Adrenal gland (tissue), 12 donors: ENCODE data around the gene PAM16. TPM values are rescaled to one million over a fixed set of nuclear protein-coding genes. Genes with fewer than 3 reads are reported as not detected.

Experiments
- DNase-seq, 7 donors: peaks; one replicate each; pipeline ENCODE4 v3.0.0-alpha.2; 2019 to 2020
- H3K27ac ChIP-seq, 5 donors: fragments of 200-600 bp; sonication (generic) in 4 of 5; 1 replicate in 3 of 5; 2 replicates in 2 of 5; pipeline versions ENCODE4 v1.5.1 to v1.8.0; 2016 to 2020; ENCODE audit warnings: mild to moderate bottlenecking in 1 of 5
- H3K27me3 ChIP-seq: fragments of 200-600 bp; 2 replicates; pipeline ENCODE4 v1.8.0; 2021
- H3K36me3 ChIP-seq, 2 donors: fragments of 200-600 bp; replicated peaks in 1 of 2; 1 replicate in 1 of 2; 2 replicates in 1 of 2; pipeline versions ENCODE4 v1.5.1 to v1.8.0; 2018 to 2022
- H3K4me1 ChIP-seq, 2 donors: fragments of 200-600 bp; replicated peaks in 1 of 2; 1 replicate in 1 of 2; 2 replicates in 1 of 2; pipeline versions ENCODE4 v1.5.1 to v1.8.0; 2018 to 2021
- H3K4me3 ChIP-seq, 4 donors: fragments of 200-600 bp; sonication (generic) in 3 of 4; one replicate each; pipeline ENCODE4 v1.5.1; 2016 to 2018
- H3K9me3 ChIP-seq, 3 donors: fragments of 200-600 bp; sonication (generic) in 1 of 3; replicated peaks in 1 of 3; 1 replicate in 2 of 3; 2 replicates in 1 of 3; pipeline versions ENCODE4 v1.5.1 to v1.8.0; 2016 to 2021
- POLR2A ChIP-seq, 2 donors: fragments of 450-650 bp; IDR thresholded peaks; one replicate each; pipeline ENCODE4 v1.6.1; 2017; ENCODE audit warnings: antibody characterized with exemption in 2 of 2, mild to moderate bottlenecking in 2 of 2, moderate library complexity in 1 of 2
- WGBS, 4 donors: extraction: QIAGEN DNeasy Blood & Tissue Kit in 2 of 4; methylation state at CpG; one replicate each; pipeline versions ENCODE4 v1.1.5 to v1.1.7; 2013 to 2017; 5-methylcytosine and 5-hydroxymethylcytosine counted together
- intact Hi-C, 2 donors: fragments of 100-400 bp; cut with DNase I; formaldehyde crosslinking; loops; one replicate each; pipeline versions ENCODE4 v1.14.1 to v1.15.0; 2022 to 2023
- polyA plus RNA-seq, 3 donors: library from polyadenylated mRNA; stranded (reverse); fragments of 200-250 nt in 2 of 3; fragments of 350-450 nt in 1 of 3; fragmentation: Illumina TruSeq in 1 of 3; extraction: RNeasy Lipid Tissue Mini Kit (QIAGEN cat#74804) in 1 of 3; gene quantifications; one replicate each; pipeline ENCODE4 v1.2.3, GENCODE V29; 2013 to 2014
- total RNA-seq, 9 donors: library from RNA; depleted of rRNA in 4 of 9; stranded (reverse); fragments of >200 nt in 4 of 9; fragments of 120-200 nt in 1 of 9; fragmentation: NEBNext Ultra II Directional in 1 of 9; extraction: Animal tissue kit (Norgen Biotek cat#: 25700) in 1 of 9; gene quantifications; one replicate each; pipeline versions ENCODE4 v1.1.0 to v1.2.4, GENCODE V29; 2013 to 2023
- TF ChIP-seq, protein P1 (sequence below), 6 experiments: fragments of 450-650 bp in 4 of 6; fragments of 200-600 bp in 2 of 6; sonication (generic) in 1 of 6; IDR thresholded peaks; 1 replicate in 5 of 6; 2 replicates in 1 of 6; pipeline versions ENCODE4 v1.5.1 to v1.8.0; 2016 to 2021; ENCODE audit warnings: antibody characterized with exemption in 6 of 6, mild to moderate bottlenecking in 2 of 6, moderate library complexity in 1 of 6
- donor health status: healthy with polysubstance abuse.
- donor health status: Bipolar disorder and iron deficiency.
- donor health status: DM: yes; HTN: yes; CAD: no.
- donor health status: DM: no; HTN: no; CAD: no.
- donor health status: DM: no; HTN: no; CAD: no.
- donor health status: DM: yes; HTN: yes; CAD: no.

Gene PAM16
- total and polyA plus RNA-seq, 12 donors, result 25.0 to 310 (median 55.3) TPM

DNA sequence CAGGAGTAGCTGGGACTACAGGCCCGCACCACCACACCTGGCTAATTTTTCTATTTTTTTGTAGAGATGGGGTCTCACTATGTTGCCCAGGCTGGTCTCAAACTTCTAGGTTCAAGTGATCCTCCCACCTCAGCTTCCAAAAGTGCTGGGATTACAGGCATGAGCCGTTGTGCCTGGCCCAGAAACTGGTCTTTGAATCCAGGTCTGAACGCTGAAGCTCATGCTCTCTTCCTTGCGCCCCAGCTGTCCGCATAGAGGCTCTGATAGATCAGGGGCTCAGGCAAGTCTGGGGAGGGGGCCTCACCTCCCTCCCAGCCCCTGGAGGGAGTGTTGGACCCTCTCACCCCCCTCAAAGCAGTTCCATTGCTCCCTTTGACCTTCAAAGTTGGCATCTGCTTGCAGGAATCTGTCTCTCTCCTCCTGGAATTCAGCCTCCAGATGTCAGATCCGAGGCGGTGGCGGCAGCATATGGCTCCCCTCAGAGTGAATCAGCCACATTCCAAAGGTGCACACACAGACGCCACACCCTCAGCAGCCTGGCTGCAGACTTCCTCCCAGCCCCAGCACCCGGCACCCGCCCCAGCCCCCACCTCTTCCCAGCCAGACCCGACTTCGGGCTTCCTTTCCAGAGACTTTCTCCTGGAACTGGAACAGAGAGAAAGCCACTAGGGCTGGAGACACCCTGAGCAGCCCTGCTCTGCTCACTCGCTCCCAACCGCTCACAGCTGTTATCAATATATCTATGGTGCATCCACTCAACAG is 52.2 kb downstream of the PAM16 start:
- no peaks in the 10 kb centered on the region for H3K27me3 ChIP-seq
- intact Hi-C loops, result no loop called here
- H3K4me1 ChIP-seq, result peaks cover 5 to 13% of the 10 kb centered on the region in 2 donors
- peaks cover 0 to 4% of the 10 kb centered on the region in 2 donors for H3K36me3 ChIP-seq
- TF ChIP-seq, protein P1, sequence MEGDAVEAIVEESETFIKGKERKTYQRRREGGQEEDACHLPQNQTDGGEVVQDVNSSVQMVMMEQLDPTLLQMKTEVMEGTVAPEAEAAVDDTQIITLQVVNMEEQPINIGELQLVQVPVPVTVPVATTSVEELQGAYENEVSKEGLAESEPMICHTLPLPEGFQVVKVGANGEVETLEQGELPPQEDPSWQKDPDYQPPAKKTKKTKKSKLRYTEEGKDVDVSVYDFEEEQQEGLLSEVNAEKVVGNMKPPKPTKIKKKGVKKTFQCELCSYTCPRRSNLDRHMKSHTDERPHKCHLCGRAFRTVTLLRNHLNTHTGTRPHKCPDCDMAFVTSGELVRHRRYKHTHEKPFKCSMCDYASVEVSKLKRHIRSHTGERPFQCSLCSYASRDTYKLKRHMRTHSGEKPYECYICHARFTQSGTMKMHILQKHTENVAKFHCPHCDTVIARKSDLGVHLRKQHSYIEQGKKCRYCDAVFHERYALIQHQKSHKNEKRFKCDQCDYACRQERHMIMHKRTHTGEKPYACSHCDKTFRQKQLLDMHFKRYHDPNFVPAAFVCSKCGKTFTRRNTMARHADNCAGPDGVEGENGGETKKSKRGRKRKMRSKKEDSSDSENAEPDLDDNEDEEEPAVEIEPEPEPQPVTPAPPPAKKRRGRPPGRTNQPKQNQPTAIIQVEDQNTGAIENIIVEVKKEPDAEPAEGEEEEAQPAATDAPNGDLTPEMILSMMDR (IDR thresholded peaks at IDR 0.05), result no peak
- peak in 1 of 2 donors; percentile 7 for TF ChIP-seq POLR2A (IDR thresholded peaks at IDR 0.05)
- 38 to 46% (median 43%) methylated on average over 13 to 15 of the region's 15 CpGs for WGBS, 4 donors
- DNase-seq, result peak in 6 of 7 donors; percentile 48 to 81 (median 76)
- no peak overlapping the region for H3K4me3 ChIP-seq
- no peaks in the 10 kb centered on the region for H3K9me3 ChIP-seq
- peak overlapping the region in 3 of 5 donors; percentile 10 to 70 (median 57) for H3K27ac ChIP-seq

DNA sequence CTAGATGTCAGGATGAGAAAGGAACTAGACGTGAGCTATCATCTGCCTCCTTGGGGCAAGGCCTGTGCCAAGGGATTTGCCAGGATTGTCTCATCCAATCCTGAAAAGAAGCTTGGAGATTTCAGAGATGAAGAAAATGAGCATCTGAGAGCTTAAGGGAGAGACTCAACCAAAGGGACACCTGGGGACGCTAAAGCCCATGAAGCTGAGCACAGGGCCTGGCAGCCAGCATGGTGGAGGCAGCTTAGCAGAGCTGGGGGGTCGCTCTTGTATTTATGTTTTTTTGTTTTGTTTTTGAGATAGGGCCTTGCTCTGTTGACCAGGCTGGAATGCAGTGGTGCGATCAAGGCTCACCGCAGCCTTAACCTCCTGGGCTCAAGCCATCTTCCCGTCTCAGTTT is 53.6 kb downstream of the PAM16 start:
- Histone ChIP-seq H3K27me3 (no peaks in the 10 kb centered on the region), H3K4me3 (no peak overlapping the region), H3K9me3 (no peaks in the 10 kb centered on the region), H3K27ac (no peak overlapping the region), H3K36me3 (no peaks in the 10 kb centered on the region), H3K4me1 (peaks cover 10 to 22% of the 10 kb centered on the region in 2 donors)
- no peak for DNase-seq
- intact Hi-C loops, result no loop called here
- 82 to 94% (median 92%) methylated on average over 6 of the region's 6 CpGs for WGBS, 4 donors
- TF ChIP-seq, protein P1 (IDR thresholded peaks at IDR 0.05), result no peak
- TF ChIP-seq POLR2A (IDR thresholded peaks at IDR 0.05), result no peak

GRCh38 chr16:4295581-4295980 is 55.5 kb downstream of the PAM16 start:
- no peak overlapping the region for H3K27ac ChIP-seq
- no peaks in the 10 kb centered on the region for H3K27me3 ChIP-seq
- no peak for DNase-seq
- no peaks in the 10 kb centered on the region for H3K9me3 ChIP-seq
- no peak overlapping the region for H3K4me3 ChIP-seq
- 80 to 87% (median 85%) methylated on average over 6 of the region's 6 CpGs for WGBS, 4 donors
- H3K36me3 ChIP-seq, result no peaks in the 10 kb centered on the region
- intact Hi-C loops, result no loop called here
- TF ChIP-seq, protein P1 (IDR thresholded peaks at IDR 0.05), result no peak
- no peak for TF ChIP-seq POLR2A (IDR thresholded peaks at IDR 0.05)
- peaks cover 10 to 23% of the 10 kb centered on the region in 2 donors for H3K4me1 ChIP-seq

- Histone ChIP-seq H3K27ac (peak overlapping the region in 2 of 5 donors; percentile 60 to 66), H3K4me3 (no peak overlapping the region), H3K4me1 (peaks cover 10 to 20% of the 10 kb centered on the region in 2 donors), H3K9me3 (no peaks in the 10 kb centered on the region), H3K36me3 (no peaks in the 10 kb centered on the region), H3K27me3 (no peaks in the 10 kb centered on the region)
- WGBS, 4 donors, result 3 to 15% (median 8%) methylated on average over 5 to 20 of the region's 20 CpGs
- DNase-seq, result peak in 6 of 7 donors; percentile 66 to 87 (median 78)
- intact Hi-C loops, result no loop called here
- TF ChIP-seq, protein P1 (IDR thresholded peaks at IDR 0.05), result no peak
- TF ChIP-seq POLR2A (IDR thresholded peaks at IDR 0.05), result peak in 1 of 2 donors; percentile 33
Measured at GRCh38 chr16:4293822-4294457, 57.2 kb downstream of the PAM16 start.
